ENCODE results near the gene ALDH1L1.

ALDH1L1 gene

GRCh38 chr3:126061301-126062032 is 118.9 kb downstream of the ALDH1L1 start:
- no peaks in the 10 kb centered on the region for H3K9me2 ChIP-seq (replicated peaks; ENCODE audit: insufficient read depth, low read length)
- H3K4me3 ChIP-seq (ENCODE audit: insufficient read depth, low read length, poor library complexity, severe bottlenecking), result no peak overlapping the region
- H3K4me2 ChIP-seq (ENCODE audit: low read depth, low read length, poor library complexity, severe bottlenecking), result no peak overlapping the region
- no peaks in the 10 kb centered on the region for H3K79me2 ChIP-seq (ENCODE audit: insufficient read depth, low read length)
- H3K27ac ChIP-seq (ENCODE audit: low read depth, low read length), result no peak overlapping the region
- no peaks in the 10 kb centered on the region for H3F3A ChIP-seq (ENCODE audit: insufficient read depth)
- no peaks in the 10 kb centered on the region for H3K27me3 ChIP-seq (ENCODE audit: low read length)
- H3K9ac ChIP-seq (ENCODE audit: low read length), result no peak overlapping the region
- no peaks in the 10 kb centered on the region for H4K20me1 ChIP-seq (ENCODE audit: low read depth, low read length)
- TF ChIP-seq CTCF (IDR thresholded peaks at IDR 0.05; ENCODE audit: insufficient read depth, low read length, poor library complexity, severe bottlenecking), result no peak
- TF ChIP-seq EZH2phosphoT487 (conservative IDR thresholded peaks at IDR 0.05; ENCODE audit: low read length), result no peak
- H3K36me3 ChIP-seq (ENCODE audit: low read length), result no peaks in the 10 kb centered on the region
- no peaks in the 10 kb centered on the region for H3K9me3 ChIP-seq (ENCODE audit: insufficient read depth, low read length)
- H2AFZ ChIP-seq (ENCODE audit: low read depth, low read length, severe bottlenecking), result no peak overlapping the region

GRCh38 chr3:126060613-126061145 is 119.7 kb downstream of the ALDH1L1 start:
- TF ChIP-seq CTCF (IDR thresholded peaks at IDR 0.05; ENCODE audit: insufficient read depth, low read length, poor library complexity, severe bottlenecking) (no peak), EZH2phosphoT487 (conservative IDR thresholded peaks at IDR 0.05; ENCODE audit: low read length) (no peak)
- no peaks in the 10 kb centered on the region for H3K9me2 ChIP-seq (replicated peaks; ENCODE audit: insufficient read depth, low read length)
- no peaks in the 10 kb centered on the region for H3K9me3 ChIP-seq (ENCODE audit: insufficient read depth, low read length)
- no peak overlapping the region for H3K27ac ChIP-seq (ENCODE audit: low read depth, low read length)
- H3K9ac ChIP-seq (ENCODE audit: low read length), result no peak overlapping the region
- H4K20me1 ChIP-seq (ENCODE audit: low read depth, low read length), result no peaks in the 10 kb centered on the region
- H3K79me2 ChIP-seq (ENCODE audit: insufficient read depth, low read length), result no peaks in the 10 kb centered on the region
- H2AFZ ChIP-seq (ENCODE audit: low read depth, low read length, severe bottlenecking), result no peak overlapping the region
- no peaks in the 10 kb centered on the region for H3F3A ChIP-seq (ENCODE audit: insufficient read depth)
- H3K4me3 ChIP-seq (ENCODE audit: insufficient read depth, low read length, poor library complexity, severe bottlenecking), result no peak overlapping the region
- no peaks in the 10 kb centered on the region for H3K27me3 ChIP-seq (ENCODE audit: low read length)
- no peaks in the 10 kb centered on the region for H3K36me3 ChIP-seq (ENCODE audit: low read length)
- H3K4me2 ChIP-seq (ENCODE audit: low read depth, low read length, poor library complexity, severe bottlenecking), result no peak overlapping the region

- Histone ChIP-seq H3K27ac (ENCODE audit: low read depth, low read length) (no peak overlapping the region), H3F3A (ENCODE audit: insufficient read depth) (no peaks in the 10 kb centered on the region), H4K20me1 (ENCODE audit: low read depth, low read length) (no peaks in the 10 kb centered on the region), H2AFZ (ENCODE audit: low read depth, low read length, severe bottlenecking) (no peak overlapping the region), H3K4me3 (ENCODE audit: insufficient read depth, low read length, poor library complexity, severe bottlenecking) (no peak overlapping the region), H3K9me3 (ENCODE audit: insufficient read depth, low read length) (no peaks in the 10 kb centered on the region), H3K36me3 (ENCODE audit: low read length) (no peaks in the 10 kb centered on the region), H3K79me2 (ENCODE audit: insufficient read depth, low read length) (no peaks in the 10 kb centered on the region), H3K9ac (ENCODE audit: low read length) (no peak overlapping the region), H3K4me2 (ENCODE audit: low read depth, low read length, poor library complexity, severe bottlenecking) (no peak overlapping the region), H3K27me3 (ENCODE audit: low read length) (no peaks in the 10 kb centered on the region), H3K9me2 (replicated peaks; ENCODE audit: insufficient read depth, low read length) (no peaks in the 10 kb centered on the region)
- TF ChIP-seq EZH2phosphoT487 (conservative IDR thresholded peaks at IDR 0.05; ENCODE audit: low read length), result no peak
- no peak for TF ChIP-seq CTCF (IDR thresholded peaks at IDR 0.05; ENCODE audit: insufficient read depth, low read length, poor library complexity, severe bottlenecking)
Observed at GRCh38 chr3:126058666-126059065, 121.7 kb downstream of the ALDH1L1 start.

Data from SU-DHL-6 (cell line).